ENCODE results near the gene GALNS.

The GALNS gene

GRCh38 chr16:88855176-88855575, 1.6 kb downstream of the GALNS start:
- DNase-seq, result no peak

GRCh38 chr16:88854306-88855111, 2.2 kb downstream of the GALNS start:
- DNase-seq, result no peak

GRCh38 chr16:88853325-88853941, 3.3 kb downstream of the GALNS start:
- DNase-seq, result no peak

- DNase-seq, result no peak
Observed at GRCh38 chr16:88851616-88852015, 5.1 kb downstream of the GALNS start.

- DNase-seq, result no peak
Observed at GRCh38 chr16:88850531-88851199, 6.1 kb downstream of the GALNS start.

- DNase-seq, result no peak
Observed at GRCh38 chr16:88848557-88848956, 8.2 kb downstream of the GALNS start.

GRCh38 chr16:88847654-88848053, 9.1 kb downstream of the GALNS start:
- no peak for DNase-seq

GRCh38 chr16:88846088-88846487, 10.7 kb downstream of the GALNS start:
- DNase-seq, result no peak

- no peak for DNase-seq
Observed at GRCh38 chr16:88844419-88845036, 12.2 kb downstream of the GALNS start.

- DNase-seq, result no peak
Observed at GRCh38 chr16:88843256-88843655, 13.5 kb downstream of the GALNS start.

GRCh38 chr16:88842806-88843205, 13.9 kb downstream of the GALNS start:
- DNase-seq, result no peak

GRCh38 chr16:88842308-88842756, 14.4 kb downstream of the GALNS start:
- DNase-seq, result no peak

GRCh38 chr16:88841521-88842307, 15.0 kb downstream of the GALNS start:
- no peak for DNase-seq

GRCh38 chr16:88840600-88841215, 16.0 kb downstream of the GALNS start:
- DNase-seq, result no peak

GRCh38 chr16:88839745-88840599, 16.8 kb downstream of the GALNS start:
- DNase-seq, result no peak

GRCh38 chr16:88839026-88839529, 17.7 kb downstream of the GALNS start:
- no peak for DNase-seq

GRCh38 chr16:88838566-88838965, 18.2 kb downstream of the GALNS start:
- DNase-seq, result no peak

GRCh38 chr16:88837806-88838205, 18.9 kb downstream of the GALNS start:
- no peak for DNase-seq

GRCh38 chr16:88836791-88837190, 20.0 kb downstream of the GALNS start:
- no peak for DNase-seq

- DNase-seq, result no peak
Observed at GRCh38 chr16:88835818-88836217, 20.9 kb downstream of the GALNS start.

GRCh38 chr16:88835383-88835782, 21.4 kb downstream of the GALNS start:
- no peak for DNase-seq

All from NCI-H187 (cell line).